HEK293 (cell line): ENCODE results near the gene CHN1.
A peak's percentile ranks its signal among the peaks of the same experiment; 100 is the strongest.

Experiments used
- GLI2 ChIP-seq: fragments of 450-650 bp; formaldehyde crosslinking; IDR thresholded peaks from 2 replicates; pipeline ENCODE4; 2017; ENCODE audit warnings: missing biosample characterization, missing genetic modification characterization, low read depth, borderline replicate concordance
- GLIS1 ChIP-seq: fragments of 450-650 bp; formaldehyde crosslinking; IDR thresholded peaks from 2 replicates; pipeline ENCODE4 v1.5.1; 2016; ENCODE audit warnings: missing biosample characterization, missing genetic modification characterization
- HOXD13 ChIP-seq: sonication (generic); formaldehyde crosslinking; IDR thresholded peaks from 2 replicates; pipeline ENCODE4 v1.8.0; 2022; ENCODE audit warnings: missing genetic modification reagents, borderline replicate concordance
- INSM2 ChIP-seq: fragments of 450-650 bp; formaldehyde crosslinking; IDR thresholded peaks from 2 replicates; pipeline ENCODE4 v1.5.1; 2016; ENCODE audit warnings: missing biosample characterization, missing genetic modification characterization
- KLF1 ChIP-seq: fragments of 450-650 bp; formaldehyde crosslinking; IDR thresholded peaks from 2 replicates; pipeline ENCODE4 v1.5.1; 2016; ENCODE audit warnings: missing biosample characterization, missing genetic modification characterization
- KLF10 ChIP-seq: fragments of 450-650 bp; IDR thresholded peaks from 2 replicates; pipeline ENCODE4 v1.5.1; 2018; ENCODE audit warnings: missing biosample characterization, mild to moderate bottlenecking, missing genetic modification characterization
- OSR2 ChIP-seq: fragments of 450-650 bp; formaldehyde crosslinking; IDR thresholded peaks from 2 replicates; pipeline ENCODE4 v1.5.1; 2016; ENCODE audit warnings: missing biosample characterization, missing genetic modification characterization
- PRDM6 ChIP-seq: fragments of 450-650 bp; formaldehyde crosslinking; IDR thresholded peaks from 2 replicates; pipeline ENCODE4 v1.5.1; 2017; ENCODE audit warnings: missing biosample characterization, missing genetic modification characterization
- SCRT2 ChIP-seq: fragments of 450-650 bp; formaldehyde crosslinking; IDR thresholded peaks from 2 replicates; pipeline ENCODE4 v1.5.1; 2016; ENCODE audit warnings: missing biosample characterization, missing genetic modification characterization
- SP2 ChIP-seq: fragments of 450-650 bp; formaldehyde crosslinking; IDR thresholded peaks from 2 replicates; pipeline ENCODE4 v1.5.1; 2016; ENCODE audit warnings: missing biosample characterization, missing genetic modification characterization
- SP3 ChIP-seq: fragments of 450-650 bp; formaldehyde crosslinking; IDR thresholded peaks from 2 replicates; pipeline ENCODE4 v1.5.1; 2016; ENCODE audit warnings: missing biosample characterization, missing genetic modification characterization
- ZBTB44 ChIP-seq: fragments of 450-650 bp; IDR thresholded peaks from 2 replicates; pipeline ENCODE4 v1.5.1; 2018; ENCODE audit warnings: missing biosample characterization, mild to moderate bottlenecking, missing genetic modification characterization
- ZBTB8A ChIP-seq: fragments of 450-650 bp; formaldehyde crosslinking; IDR thresholded peaks from 2 replicates; pipeline ENCODE4 v1.5.1; 2016; ENCODE audit warnings: missing biosample characterization, missing genetic modification characterization
- ZEB2 ChIP-seq: fragments of 450-650 bp; formaldehyde crosslinking; IDR thresholded peaks from 2 replicates; pipeline ENCODE4 v1.5.1; 2016; ENCODE audit warnings: missing biosample characterization, missing genetic modification characterization
- ZFP69B ChIP-seq: fragments of 450-650 bp; formaldehyde crosslinking; IDR thresholded peaks from 2 replicates; pipeline ENCODE4 v1.5.1; 2016; ENCODE audit warnings: missing biosample characterization, missing genetic modification characterization
- ZNF350 ChIP-seq: fragments of 450-650 bp; formaldehyde crosslinking; IDR thresholded peaks from 2 replicates; pipeline ENCODE4 v1.5.0; 2017; ENCODE audit warnings: missing biosample characterization, mild to moderate bottlenecking, missing genetic modification characterization
- ZNF362 ChIP-seq: fragments of 450-650 bp; formaldehyde crosslinking; IDR thresholded peaks from 2 replicates; pipeline ENCODE4 v1.5.1; 2016; ENCODE audit warnings: missing biosample characterization, missing genetic modification characterization
- ZNF366 ChIP-seq: fragments of 450-650 bp; formaldehyde crosslinking; conservative IDR thresholded peaks from 2 replicates; pipeline ENCODE4 v1.5.1; 2016; ENCODE audit warnings: missing biosample characterization, missing genetic modification characterization
- ZNF501 ChIP-seq: fragments of 450-650 bp; formaldehyde crosslinking; IDR thresholded peaks from 2 replicates; pipeline ENCODE4 v1.5.1; 2016; ENCODE audit warnings: missing biosample characterization, missing genetic modification characterization
- ZNF510 ChIP-seq: fragments of 450-650 bp; formaldehyde crosslinking; IDR thresholded peaks from 2 replicates; pipeline ENCODE4 v1.5.1; 2018; ENCODE audit warnings: mild to moderate bottlenecking, missing genetic modification characterization, missing biosample characterization; ENCODE audit not compliant: insufficient replicate concordance
- ZNF514 ChIP-seq: fragments of 450-650 bp; formaldehyde crosslinking; IDR thresholded peaks from 2 replicates; pipeline ENCODE4 v1.5.1; 2016; ENCODE audit warnings: missing biosample characterization, missing genetic modification characterization
- ZNF580 ChIP-seq: fragments of 450-650 bp; formaldehyde crosslinking; IDR thresholded peaks from 2 replicates; pipeline ENCODE4 v1.5.1; 2016; ENCODE audit warnings: missing biosample characterization, missing genetic modification characterization
- ZNF600 ChIP-seq: fragments of 450-650 bp; formaldehyde crosslinking; IDR thresholded peaks from 2 replicates; pipeline ENCODE4 v1.5.1; 2016; ENCODE audit warnings: missing biosample characterization, missing genetic modification characterization
- ZNF677 ChIP-seq: fragments of 450-650 bp; IDR thresholded peaks from 2 replicates; pipeline ENCODE4 v1.5.0; 2018; ENCODE audit warnings: missing biosample characterization, mild to moderate bottlenecking, missing genetic modification characterization, moderate library complexity
- ZNF76 ChIP-seq: fragments of 450-650 bp; formaldehyde crosslinking; IDR thresholded peaks from 2 replicates; pipeline ENCODE4; 2016; ENCODE audit warnings: low read depth, missing biosample characterization, missing genetic modification characterization, borderline replicate concordance
- ZNF777 ChIP-seq: fragments of 450-650 bp; formaldehyde crosslinking; IDR thresholded peaks from 2 replicates; pipeline ENCODE4 v1.5.1; 2017; ENCODE audit warnings: missing biosample characterization, missing genetic modification characterization, borderline replicate concordance
- ZNF843 ChIP-seq: fragments of 450-650 bp; formaldehyde crosslinking; IDR thresholded peaks from 2 replicates; pipeline ENCODE4 v1.5.1; 2016; ENCODE audit warnings: missing biosample characterization, missing genetic modification characterization
- ZSCAN16 ChIP-seq: fragments of 450-650 bp; formaldehyde crosslinking; IDR thresholded peaks from 2 replicates; pipeline ENCODE4 v1.5.1; 2016; ENCODE audit warnings: missing biosample characterization, missing genetic modification characterization
- TF ChIP-seq, protein P1 (sequence below): fragments of 450-650 bp; formaldehyde crosslinking; IDR thresholded peaks from 2 replicates; pipeline ENCODE4 v1.5.1; 2016; ENCODE audit warnings: missing biosample characterization, missing genetic modification characterization

Gene CHN1

DNA sequence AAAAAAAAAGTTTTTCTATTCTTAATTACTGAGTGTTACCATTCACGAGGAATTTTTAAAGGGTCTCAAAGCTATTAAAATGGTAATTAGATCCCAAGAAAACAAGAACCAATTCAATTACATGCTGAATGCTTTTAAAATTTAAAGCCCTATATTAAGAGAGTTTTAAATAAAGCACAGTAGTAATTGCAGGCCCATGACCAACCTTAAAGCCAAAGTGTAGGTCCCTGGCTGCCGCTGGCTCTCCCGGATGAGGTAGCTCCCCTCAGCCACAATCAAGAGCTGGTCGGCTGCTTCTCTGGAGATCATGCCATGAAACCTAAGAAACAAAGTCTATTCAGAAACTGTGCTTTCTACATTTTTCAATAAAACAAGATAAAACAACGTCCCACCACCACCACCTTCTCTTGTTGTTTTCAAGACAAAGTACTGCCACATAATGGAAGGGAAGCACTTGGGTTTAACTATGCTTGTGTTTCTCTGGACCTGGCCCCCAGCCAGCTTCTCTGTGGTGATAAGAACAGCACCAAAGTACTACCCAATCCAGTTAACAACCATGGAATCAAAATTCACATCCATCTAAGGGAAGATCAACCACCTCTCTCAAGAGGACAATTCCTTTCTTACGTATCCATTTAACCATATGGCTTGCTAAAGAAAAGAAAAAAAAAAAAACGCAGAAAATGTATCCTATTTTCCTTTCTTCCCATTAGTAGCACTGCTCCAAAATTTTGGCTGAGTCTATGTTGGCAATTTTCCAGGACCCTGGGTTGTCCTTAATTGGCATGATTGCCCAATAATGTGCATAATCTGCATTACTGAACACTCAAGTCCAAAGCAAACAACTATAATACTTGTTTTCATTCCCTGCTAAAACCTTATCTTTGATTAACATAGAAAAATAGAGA, 90.1 kb downstream of the CHN1 start (continued):
- TF ChIP-seq ZNF510 (tag by site-specific recombination), result no peak
- no peak for TF ChIP-seq SP3
- TF ChIP-seq, protein P1, sequence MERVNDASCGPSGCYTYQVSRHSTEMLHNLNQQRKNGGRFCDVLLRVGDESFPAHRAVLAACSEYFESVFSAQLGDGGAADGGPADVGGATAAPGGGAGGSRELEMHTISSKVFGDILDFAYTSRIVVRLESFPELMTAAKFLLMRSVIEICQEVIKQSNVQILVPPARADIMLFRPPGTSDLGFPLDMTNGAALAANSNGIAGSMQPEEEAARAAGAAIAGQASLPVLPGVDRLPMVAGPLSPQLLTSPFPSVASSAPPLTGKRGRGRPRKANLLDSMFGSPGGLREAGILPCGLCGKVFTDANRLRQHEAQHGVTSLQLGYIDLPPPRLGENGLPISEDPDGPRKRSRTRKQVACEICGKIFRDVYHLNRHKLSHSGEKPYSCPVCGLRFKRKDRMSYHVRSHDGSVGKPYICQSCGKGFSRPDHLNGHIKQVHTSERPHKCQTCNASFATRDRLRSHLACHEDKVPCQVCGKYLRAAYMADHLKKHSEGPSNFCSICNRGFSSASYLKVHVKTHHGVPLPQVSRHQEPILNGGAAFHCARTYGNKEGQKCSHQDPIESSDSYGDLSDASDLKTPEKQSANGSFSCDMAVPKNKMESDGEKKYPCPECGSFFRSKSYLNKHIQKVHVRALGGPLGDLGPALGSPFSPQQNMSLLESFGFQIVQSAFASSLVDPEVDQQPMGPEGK (tag by site-specific recombination), result 0 out of 2 replicates have a peak, but pooled peaks have one; percentile 22
- no peak for TF ChIP-seq SP2
- no peak for TF ChIP-seq SCRT2
- peak; percentile 61 for TF ChIP-seq ZNF366 (tag by site-specific recombination)
- peak; percentile 72; the same call in 1 of the 2 replicates for TF ChIP-seq OSR2 (tag by site-specific recombination)
- TF ChIP-seq ZNF501 (tag by site-specific recombination), result no peak
- TF ChIP-seq ZEB2 (tag by site-specific recombination), result peak; percentile 62; the same call in 1 of the 2 replicates
- TF ChIP-seq ZNF777 (tag by site-specific recombination), result no peak
- TF ChIP-seq ZNF677 (tag by site-specific recombination), result peak; percentile 87
- TF ChIP-seq ZNF76, result no peak; the same call in 1 of the 2 replicates
- TF ChIP-seq PRDM6 (tag by site-specific recombination), result peak; percentile 93
- no peak; the same call in 1 of the 2 replicates for TF ChIP-seq ZFP69B (tag by site-specific recombination)
- TF ChIP-seq ZNF600 (tag by site-specific recombination), result no peak
- no peak for TF ChIP-seq ZNF514 (tag by site-specific recombination)
- no peak for TF ChIP-seq ZNF350 (tag by site-specific recombination)
- TF ChIP-seq KLF1, result no peak
- peak; percentile 85 for TF ChIP-seq ZBTB44
- peak; percentile 78 for TF ChIP-seq INSM2 (tag by site-specific recombination)
- peak; percentile 85 for TF ChIP-seq ZNF843 (tag by site-specific recombination)
- TF ChIP-seq GLI2, result 0 out of 2 replicates have a peak, but pooled peaks have one; percentile 24
- TF ChIP-seq ZNF362 (tag by site-specific recombination), result no peak; the same call in 1 of the 2 replicates
- TF ChIP-seq KLF10 (tag by site-specific recombination), result 0 out of 2 replicates have a peak, but pooled peaks have one; percentile 9
- no peak for TF ChIP-seq ZSCAN16 (tag by site-specific recombination)
- no peak for TF ChIP-seq ZBTB8A (tag by site-specific recombination)
- no peak for TF ChIP-seq HOXD13
- peak; percentile 44 for TF ChIP-seq ZNF580 (tag by site-specific recombination)
- peak; percentile 36 for TF ChIP-seq GLIS1 (tag by site-specific recombination)
- TF ChIP-seq, all 188 proteins: peak for 29
